Hepatic stellate cell (primary cell): ENCODE data around the gene EPB41.
"Not testable (repeated sequence)": the region's sequence is repeated elsewhere in the genome, so short reads cannot be mapped to it uniquely, and the experiment has no call there.

Experiments used
- DNase-seq: peaks from one replicate; pipeline ENCODE4 v3.0.0; 2011; ENCODE audit warnings: low spot score

The EPB41 gene

GRCh38 chr1:29133861-29134694 is 219.7 kb downstream of the EPB41 start:
- DNase-seq, result no peak

GRCh38 chr1:29134695-29135028 is 220.3 kb downstream of the EPB41 start:
- DNase-seq, result no peak

GRCh38 chr1:29136391-29136915 is 222.1 kb downstream of the EPB41 start:
- DNase-seq, result no peak

- DNase-seq, result no peak
Measured at GRCh38 chr1:29142714-29143113, 228.3 kb downstream of the EPB41 start.

- DNase-seq, result no peak
Measured at GRCh38 chr1:29144178-29144577, 229.8 kb downstream of the EPB41 start.

GRCh38 chr1:29145739-29146437 is 231.5 kb downstream of the EPB41 start:
- peak; percentile 74 for DNase-seq

- no peak for DNase-seq
Measured at GRCh38 chr1:29148656-29149491, 234.5 kb downstream of the EPB41 start.

- DNase-seq, result not testable (repeated sequence)
Measured at GRCh38 chr1:29150346-29150745, 236.0 kb downstream of the EPB41 start.

- DNase-seq, result no peak
Measured at GRCh38 chr1:29152046-29152805, 237.9 kb downstream of the EPB41 start.

GRCh38 chr1:29156543-29157268 is 242.3 kb downstream of the EPB41 start:
- DNase-seq, result no peak

- DNase-seq, result no peak
Measured at GRCh38 chr1:29157269-29157601, 242.9 kb downstream of the EPB41 start.

- DNase-seq, result no peak
Measured at GRCh38 chr1:29159773-29160172, 245.4 kb downstream of the EPB41 start.

GRCh38 chr1:29162025-29162424 is 247.7 kb downstream of the EPB41 start:
- DNase-seq, result no peak

- no peak for DNase-seq
Measured at GRCh38 chr1:29162476-29163138, 248.2 kb downstream of the EPB41 start.

GRCh38 chr1:29164588-29164987 is 250.2 kb downstream of the EPB41 start:
- DNase-seq, result no peak

- no peak for DNase-seq
Measured at GRCh38 chr1:29166291-29166878, 252.0 kb downstream of the EPB41 start.

- DNase-seq, result no peak
Measured at GRCh38 chr1:29167904-29168303, 253.5 kb downstream of the EPB41 start.
